H1 (cell line): ENCODE data around the gene NCL. TPM values are rescaled to one million over a fixed set of nuclear protein-coding genes. Genes with fewer than 3 reads are reported as not detected.

Experiments
- ASH2L ChIP-seq: fragments of 200-600, 300-600 bp; sonication (generic); IDR thresholded peaks from one replicate; pipeline ENCODE4 v1.7.1; 2017; ENCODE audit warnings: low read length
- CEBPB ChIP-seq: IDR thresholded peaks from 2 replicates; pipeline ENCODE4 v1.6.1; 2012; ENCODE audit warnings: low read depth, low read length
- CHD7 ChIP-seq: fragments of 300-600 bp; sonication (generic); IDR thresholded peaks from 2 replicates; pipeline ENCODE4 v1.7.1; 2012; ENCODE audit warnings: low read length, moderate library complexity, mild to moderate bottlenecking, inconsistent platforms; ENCODE audit not compliant: insufficient replicate concordance
- EGR1 ChIP-seq: IDR thresholded peaks from 2 replicates; pipeline ENCODE4 v1.6.1; 2011; ENCODE audit warnings: low read depth, low read length, borderline replicate concordance
- RNF2 ChIP-seq: fragments of 200-900, 300-1000 bp; sonication (generic); IDR thresholded peaks from 2 replicates; pipeline ENCODE4 v1.7.1; 2016; ENCODE audit warnings: borderline replicate concordance, low read depth, mild to moderate bottlenecking, antibody characterized with exemption, low read length; ENCODE audit not compliant: poor library complexity, severe bottlenecking; ENCODE audit errors: missing control alignments
- SAP30 ChIP-seq: fragments of 300-600 bp; sonication (generic); IDR thresholded peaks from 2 replicates; pipeline ENCODE4 v1.7.1; 2012; ENCODE audit warnings: low read length, moderate library complexity, mild to moderate bottlenecking, inconsistent platforms; ENCODE audit not compliant: insufficient read depth, insufficient replicate concordance
- SP1 ChIP-seq: IDR thresholded peaks from 2 replicates; pipeline ENCODE4 v1.6.1; 2011; ENCODE audit warnings: low read depth, low read length
- SRF ChIP-seq: IDR thresholded peaks from 2 replicates; pipeline ENCODE4 v1.6.1; 2011; ENCODE audit warnings: mild to moderate bottlenecking, low read depth, low read length, moderate library complexity
- polyA plus RNA-seq, 7 experiments: library from polyadenylated mRNA; depleted of rRNA in 3 of 7; stranded (reverse) in 5 of 7; unstranded in 2 of 7; fragments of >200 nt in 5 of 7; fragments of 200-250 nt in 2 of 7; gene quantifications; 1 replicate in 5 of 7; 2 replicates in 1 of 7; 4 replicates in 1 of 7; pipeline versions ENCODE4 v1.2.1 to v1.2.3, GENCODE V29; 2011 to 2013; ENCODE audit warnings: missing spikeins in 2 of 7, mixed read lengths in 2 of 7
- total RNA-seq: library from RNA; stranded (reverse); fragmentation: NEBNext Ultra II Directional; extraction: Animal tissue kit (Norgen Biotek cat#: 25700); gene quantifications from 2 replicates; pipeline ENCODE4 v1.2.1, GENCODE V29; 2021
- TF ChIP-seq, protein P1 (sequence below): IDR thresholded peaks from 2 replicates; pipeline ENCODE4 v1.6.1; 2012; ENCODE audit warnings: inconsistent platforms

The NCL gene
- total and polyA plus RNA-seq, 2 of the 8 experiments (the other 6 are each of a cell fraction or from before 2014, with no cell fraction given), result 61.2 to 1,478 TPM

- TF ChIP-seq SP1 (no peak), RNF2 (no peak), SAP30 (no peak), ASH2L (no peak), EGR1 (no peak), CHD7 (no peak), CEBPB (no peak), SRF (no peak)
- TF ChIP-seq, protein P1, sequence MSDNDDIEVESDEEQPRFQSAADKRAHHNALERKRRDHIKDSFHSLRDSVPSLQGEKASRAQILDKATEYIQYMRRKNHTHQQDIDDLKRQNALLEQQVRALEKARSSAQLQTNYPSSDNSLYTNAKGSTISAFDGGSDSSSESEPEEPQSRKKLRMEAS, result no peak
- TF ChIP-seq, all 59 proteins: peak for 0
Observed at GRCh38 chr2:231503766-231504165, 39.5 kb upstream of the NCL start (continued).
